ENCODE data around the gene GREB1. TPM values are rescaled to one million over a fixed set of nuclear protein-coding genes. Genes with fewer than 3 reads are reported as not detected.

GREB1 gene
- total and polyA plus RNA-seq, 2 experiments from 2014 or later: 12.0 to 35.0 TPM

DNA sequence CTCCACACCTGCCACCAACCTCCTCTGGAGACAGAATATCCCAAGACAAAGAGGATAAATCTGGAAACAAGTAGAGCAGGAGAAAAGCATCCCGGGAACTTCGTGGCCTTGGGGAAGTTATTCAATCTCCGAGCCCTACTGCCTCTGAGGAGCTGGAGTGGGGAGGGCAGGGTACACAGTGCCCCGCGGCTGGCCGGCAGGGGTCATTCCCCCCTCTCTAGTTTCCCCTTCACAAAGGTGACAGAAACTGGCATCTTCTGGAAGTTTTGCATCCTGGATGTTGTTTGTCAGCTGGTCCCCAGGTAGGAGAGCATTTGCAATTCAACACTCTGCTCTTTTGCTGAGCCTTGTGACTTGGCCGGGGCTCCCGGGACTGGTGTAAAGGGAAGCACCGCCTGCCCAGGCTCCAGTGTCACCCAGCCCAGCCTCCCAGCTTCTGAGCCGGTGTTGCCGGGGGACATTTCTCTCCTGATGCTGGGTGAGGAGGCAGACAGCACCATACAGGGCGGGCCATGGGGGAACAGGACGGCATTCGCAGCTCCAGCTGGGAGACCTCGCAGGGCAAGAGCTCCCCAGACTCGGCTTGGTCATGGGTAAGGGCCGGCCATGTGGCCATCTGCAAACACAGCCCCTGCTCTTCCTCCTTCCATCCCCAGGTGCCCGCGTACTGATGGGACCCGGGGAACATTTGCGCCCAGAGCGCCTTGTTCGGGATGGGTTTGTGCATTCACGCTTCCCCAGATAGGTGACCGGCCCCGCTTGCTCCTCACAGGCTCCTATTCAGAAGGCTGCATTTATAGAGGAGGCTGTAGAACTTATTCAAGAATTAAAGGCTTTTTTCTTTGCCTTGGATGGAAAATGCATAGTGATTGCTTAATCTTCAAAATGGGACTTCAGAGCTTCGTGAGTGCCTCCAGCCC, 143.6 kb downstream of the GREB1 start:
- DNase-seq (ENCODE audit: low spot score): peak; percentile 60

More for the DNA sequence above, 143.6 kb downstream of the GREB1 start:
- Histone ChIP-seq H3K79me2 (replicated peaks; ENCODE audit: insufficient read depth) (no peaks in the 10 kb centered on the region), H2AFZ (peak overlapping the region; percentile 87), H3K4me1 (ENCODE audit: insufficient read depth) (peaks cover 13% of the 10 kb centered on the region; the same call in 1 of the 2 replicates), H3K36me3 (ENCODE audit: insufficient read depth) (no peaks in the 10 kb centered on the region), H4K20me1 (replicated peaks; ENCODE audit: insufficient read depth) (no peaks in the 10 kb centered on the region; the same call in 1 of the 2 replicates), H3K9me2 (ENCODE audit: insufficient read depth) (no peaks in the 10 kb centered on the region), H3K4me3 (no peak overlapping the region; the same call in 1 of the 2 replicates), H3K27ac (ENCODE audit: low read depth) (no peak overlapping the region), H3F3A (replicated peaks; ENCODE audit: low read depth) (no peaks in the 10 kb centered on the region), H3K27me3 (ENCODE audit: insufficient read depth) (no peaks in the 10 kb centered on the region), H3K4me2 (0 out of 2 replicates have a peak overlapping the region, but pooled peaks have one; percentile 20)
- peak; percentile 69 for ATAC-seq
- Mint-ChIP-seq H3K4me1 (peaks cover 45% of the 10 kb centered on the region), H3K9me3 (no peaks in the 10 kb centered on the region), H3K27me3 (ENCODE audit: insufficient read depth, low read depth, poor library complexity) (peaks cover 17% of the 10 kb centered on the region), H3K36me3 (ENCODE audit: low read depth) (no peaks in the 10 kb centered on the region), H3K4me3 (peak overlapping the region; percentile 25; the same call in 1 of the 3 replicates), H3K27ac (no peak overlapping the region)
- TF ChIP-seq STAT1 (IDR thresholded peaks at IDR 0.05; ENCODE audit: unreplicated experiment) (no peak), NANOG (IDR thresholded peaks at IDR 0.05; ENCODE audit: borderline replicate concordance) (no peak), ZNF114 (CRISPR knock-in tag; IDR thresholded peaks at IDR 0.05) (no peak), JUNB (IDR thresholded peaks at IDR 0.05; ENCODE audit: unreplicated experiment) (no peak), EZH2 (IDR thresholded peaks at IDR 0.05; ENCODE audit: low read depth, unreplicated experiment) (no peak), ZNF331 (CRISPR knock-in tag; IDR thresholded peaks at IDR 0.05; ENCODE audit: low read depth) (no peak), CREB1 (CRISPR knock-in tag; IDR thresholded peaks at IDR 0.05; ENCODE audit: low read depth) (no peak), EZH2phosphoT487 (IDR thresholded peaks at IDR 0.05; ENCODE audit: unreplicated experiment) (no peak), POLR2AphosphoS5 (IDR thresholded peaks at IDR 0.05; ENCODE audit: low read depth) (no peak)
- TF ChIP-seq, protein P1, sequence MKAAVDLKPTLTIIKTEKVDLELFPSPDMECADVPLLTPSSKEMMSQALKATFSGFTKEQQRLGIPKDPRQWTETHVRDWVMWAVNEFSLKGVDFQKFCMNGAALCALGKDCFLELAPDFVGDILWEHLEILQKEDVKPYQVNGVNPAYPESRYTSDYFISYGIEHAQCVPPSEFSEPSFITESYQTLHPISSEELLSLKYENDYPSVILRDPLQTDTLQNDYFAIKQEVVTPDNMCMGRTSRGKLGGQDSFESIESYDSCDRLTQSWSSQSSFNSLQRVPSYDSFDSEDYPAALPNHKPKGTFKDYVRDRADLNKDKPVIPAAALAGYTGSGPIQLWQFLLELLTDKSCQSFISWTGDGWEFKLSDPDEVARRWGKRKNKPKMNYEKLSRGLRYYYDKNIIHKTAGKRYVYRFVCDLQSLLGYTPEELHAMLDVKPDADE (IDR thresholded peaks at IDR 0.05): no peak
- TF ChIP-seq, protein P2, sequence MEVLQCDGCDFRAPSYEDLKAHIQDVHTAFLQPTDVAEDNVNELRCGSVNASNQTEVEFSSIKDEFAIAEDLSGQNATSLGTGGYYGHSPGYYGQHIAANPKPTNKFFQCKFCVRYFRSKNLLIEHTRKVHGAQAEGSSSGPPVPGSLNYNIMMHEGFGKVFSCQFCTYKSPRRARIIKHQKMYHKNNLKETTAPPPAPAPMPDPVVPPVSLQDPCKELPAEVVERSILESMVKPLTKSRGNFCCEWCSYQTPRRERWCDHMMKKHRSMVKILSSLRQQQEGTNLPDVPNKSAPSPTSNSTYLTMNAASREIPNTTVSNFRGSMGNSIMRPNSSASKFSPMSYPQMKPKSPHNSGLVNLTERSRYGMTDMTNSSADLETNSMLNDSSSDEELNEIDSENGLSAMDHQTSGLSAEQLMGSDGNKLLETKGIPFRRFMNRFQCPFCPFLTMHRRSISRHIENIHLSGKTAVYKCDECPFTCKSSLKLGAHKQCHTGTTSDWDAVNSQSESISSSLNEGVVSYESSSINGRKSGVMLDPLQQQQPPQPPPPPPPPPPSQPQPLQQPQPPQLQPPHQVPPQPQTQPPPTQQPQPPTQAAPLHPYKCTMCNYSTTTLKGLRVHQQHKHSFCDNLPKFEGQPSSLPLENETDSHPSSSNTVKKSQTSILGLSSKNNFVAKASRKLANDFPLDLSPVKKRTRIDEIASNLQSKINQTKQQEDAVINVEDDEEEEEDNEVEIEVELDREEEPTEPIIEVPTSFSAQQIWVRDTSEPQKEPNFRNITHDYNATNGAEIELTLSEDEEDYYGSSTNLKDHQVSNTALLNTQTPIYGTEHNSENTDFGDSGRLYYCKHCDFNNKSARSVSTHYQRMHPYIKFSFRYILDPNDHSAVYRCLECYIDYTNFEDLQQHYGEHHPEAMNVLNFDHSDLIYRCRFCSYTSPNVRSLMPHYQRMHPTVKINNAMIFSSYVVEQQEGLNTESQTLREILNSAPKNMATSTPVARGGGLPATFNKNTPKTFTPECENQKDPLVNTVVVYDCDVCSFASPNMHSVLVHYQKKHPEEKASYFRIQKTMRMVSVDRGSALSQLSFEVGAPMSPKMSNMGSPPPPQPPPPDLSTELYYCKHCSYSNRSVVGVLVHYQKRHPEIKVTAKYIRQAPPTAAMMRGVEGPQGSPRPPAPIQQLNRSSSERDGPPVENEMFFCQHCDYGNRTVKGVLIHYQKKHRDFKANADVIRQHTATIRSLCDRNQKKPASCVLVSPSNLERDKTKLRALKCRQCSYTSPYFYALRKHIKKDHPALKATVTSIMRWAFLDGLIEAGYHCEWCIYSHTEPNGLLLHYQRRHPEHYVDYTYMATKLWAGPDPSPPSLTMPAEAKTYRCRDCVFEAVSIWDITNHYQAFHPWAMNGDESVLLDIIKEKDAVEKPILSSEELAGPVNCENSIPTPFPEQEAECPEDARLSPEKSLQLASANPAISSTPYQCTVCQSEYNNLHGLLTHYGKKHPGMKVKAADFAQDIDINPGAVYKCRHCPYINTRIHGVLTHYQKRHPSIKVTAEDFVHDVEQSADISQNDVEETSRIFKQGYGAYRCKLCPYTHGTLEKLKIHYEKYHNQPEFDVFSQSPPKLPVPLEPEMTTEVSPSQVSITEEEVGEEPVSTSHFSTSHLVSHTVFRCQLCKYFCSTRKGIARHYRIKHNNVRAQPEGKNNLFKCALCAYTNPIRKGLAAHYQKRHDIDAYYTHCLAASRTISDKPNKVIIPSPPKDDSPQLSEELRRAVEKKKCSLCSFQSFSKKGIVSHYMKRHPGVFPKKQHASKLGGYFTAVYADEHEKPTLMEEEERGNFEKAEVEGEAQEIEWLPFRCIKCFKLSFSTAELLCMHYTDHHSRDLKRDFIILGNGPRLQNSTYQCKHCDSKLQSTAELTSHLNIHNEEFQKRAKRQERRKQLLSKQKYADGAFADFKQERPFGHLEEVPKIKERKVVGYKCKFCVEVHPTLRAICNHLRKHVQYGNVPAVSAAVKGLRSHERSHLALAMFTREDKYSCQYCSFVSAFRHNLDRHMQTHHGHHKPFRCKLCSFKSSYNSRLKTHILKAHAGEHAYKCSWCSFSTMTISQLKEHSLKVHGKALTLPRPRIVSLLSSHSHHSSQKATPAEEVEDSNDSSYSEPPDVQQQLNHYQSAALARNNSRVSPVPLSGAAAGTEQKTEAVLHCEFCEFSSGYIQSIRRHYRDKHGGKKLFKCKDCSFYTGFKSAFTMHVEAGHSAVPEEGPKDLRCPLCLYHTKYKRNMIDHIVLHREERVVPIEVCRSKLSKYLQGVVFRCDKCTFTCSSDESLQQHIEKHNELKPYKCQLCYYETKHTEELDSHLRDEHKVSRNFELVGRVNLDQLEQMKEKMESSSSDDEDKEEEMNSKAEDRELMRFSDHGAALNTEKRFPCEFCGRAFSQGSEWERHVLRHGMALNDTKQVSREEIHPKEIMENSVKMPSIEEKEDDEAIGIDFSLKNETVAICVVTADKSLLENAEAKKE (CRISPR knock-in tag; IDR thresholded peaks at IDR 0.05): no peak
- TF ChIP-seq, protein P3, sequence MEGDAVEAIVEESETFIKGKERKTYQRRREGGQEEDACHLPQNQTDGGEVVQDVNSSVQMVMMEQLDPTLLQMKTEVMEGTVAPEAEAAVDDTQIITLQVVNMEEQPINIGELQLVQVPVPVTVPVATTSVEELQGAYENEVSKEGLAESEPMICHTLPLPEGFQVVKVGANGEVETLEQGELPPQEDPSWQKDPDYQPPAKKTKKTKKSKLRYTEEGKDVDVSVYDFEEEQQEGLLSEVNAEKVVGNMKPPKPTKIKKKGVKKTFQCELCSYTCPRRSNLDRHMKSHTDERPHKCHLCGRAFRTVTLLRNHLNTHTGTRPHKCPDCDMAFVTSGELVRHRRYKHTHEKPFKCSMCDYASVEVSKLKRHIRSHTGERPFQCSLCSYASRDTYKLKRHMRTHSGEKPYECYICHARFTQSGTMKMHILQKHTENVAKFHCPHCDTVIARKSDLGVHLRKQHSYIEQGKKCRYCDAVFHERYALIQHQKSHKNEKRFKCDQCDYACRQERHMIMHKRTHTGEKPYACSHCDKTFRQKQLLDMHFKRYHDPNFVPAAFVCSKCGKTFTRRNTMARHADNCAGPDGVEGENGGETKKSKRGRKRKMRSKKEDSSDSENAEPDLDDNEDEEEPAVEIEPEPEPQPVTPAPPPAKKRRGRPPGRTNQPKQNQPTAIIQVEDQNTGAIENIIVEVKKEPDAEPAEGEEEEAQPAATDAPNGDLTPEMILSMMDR (conservative IDR thresholded peaks at IDR 0.05; ENCODE audit: low read depth in 2 of 2): no peak
- TF ChIP-seq, protein P4, sequence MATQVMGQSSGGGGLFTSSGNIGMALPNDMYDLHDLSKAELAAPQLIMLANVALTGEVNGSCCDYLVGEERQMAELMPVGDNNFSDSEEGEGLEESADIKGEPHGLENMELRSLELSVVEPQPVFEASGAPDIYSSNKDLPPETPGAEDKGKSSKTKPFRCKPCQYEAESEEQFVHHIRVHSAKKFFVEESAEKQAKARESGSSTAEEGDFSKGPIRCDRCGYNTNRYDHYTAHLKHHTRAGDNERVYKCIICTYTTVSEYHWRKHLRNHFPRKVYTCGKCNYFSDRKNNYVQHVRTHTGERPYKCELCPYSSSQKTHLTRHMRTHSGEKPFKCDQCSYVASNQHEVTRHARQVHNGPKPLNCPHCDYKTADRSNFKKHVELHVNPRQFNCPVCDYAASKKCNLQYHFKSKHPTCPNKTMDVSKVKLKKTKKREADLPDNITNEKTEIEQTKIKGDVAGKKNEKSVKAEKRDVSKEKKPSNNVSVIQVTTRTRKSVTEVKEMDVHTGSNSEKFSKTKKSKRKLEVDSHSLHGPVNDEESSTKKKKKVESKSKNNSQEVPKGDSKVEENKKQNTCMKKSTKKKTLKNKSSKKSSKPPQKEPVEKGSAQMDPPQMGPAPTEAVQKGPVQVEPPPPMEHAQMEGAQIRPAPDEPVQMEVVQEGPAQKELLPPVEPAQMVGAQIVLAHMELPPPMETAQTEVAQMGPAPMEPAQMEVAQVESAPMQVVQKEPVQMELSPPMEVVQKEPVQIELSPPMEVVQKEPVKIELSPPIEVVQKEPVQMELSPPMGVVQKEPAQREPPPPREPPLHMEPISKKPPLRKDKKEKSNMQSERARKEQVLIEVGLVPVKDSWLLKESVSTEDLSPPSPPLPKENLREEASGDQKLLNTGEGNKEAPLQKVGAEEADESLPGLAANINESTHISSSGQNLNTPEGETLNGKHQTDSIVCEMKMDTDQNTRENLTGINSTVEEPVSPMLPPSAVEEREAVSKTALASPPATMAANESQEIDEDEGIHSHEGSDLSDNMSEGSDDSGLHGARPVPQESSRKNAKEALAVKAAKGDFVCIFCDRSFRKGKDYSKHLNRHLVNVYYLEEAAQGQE (IDR thresholded peaks at IDR 0.05; ENCODE audit: unreplicated experiment): no peak
